Measurements from ENCODE around the gene UBE2N. TPM values are rescaled to one million over a fixed set of nuclear protein-coding genes. Genes with fewer than 3 reads are reported as not detected.

UBE2N gene
- total RNA-seq, 4 donors from 2014 or later, result 22.3 to 55.9 (median 30.8) TPM

DNA sequence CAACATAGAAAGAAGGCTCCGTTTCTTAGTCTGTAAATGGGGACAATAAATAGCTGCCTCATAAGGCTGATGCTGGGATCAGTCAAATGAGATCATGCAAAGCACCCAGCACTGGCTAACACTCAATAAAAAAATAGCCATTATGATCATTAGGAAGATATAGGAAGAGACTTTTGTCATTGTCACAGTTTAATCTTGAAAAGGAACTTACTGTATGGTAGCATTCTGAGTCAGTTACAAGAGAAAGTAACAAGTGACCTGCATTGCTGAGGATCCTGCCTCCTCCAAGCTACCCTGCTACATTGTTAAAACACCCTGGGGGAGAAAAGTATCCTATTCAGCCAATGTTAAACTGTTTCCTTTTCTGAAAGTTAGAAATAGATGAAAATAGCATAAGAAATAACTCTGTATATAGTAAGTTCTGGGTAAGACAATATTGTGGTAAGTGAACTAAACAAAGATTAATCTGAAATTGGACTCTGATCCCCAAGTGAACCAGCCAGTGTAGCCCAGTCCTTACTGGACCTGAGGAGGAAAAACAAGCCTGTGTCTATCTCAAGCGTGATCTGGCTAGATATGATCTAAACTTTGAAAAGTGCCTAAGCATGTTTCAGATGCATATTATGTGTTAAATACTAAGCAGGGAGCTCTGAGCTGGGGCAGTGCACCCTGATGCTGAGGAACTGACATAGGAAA is 67.6 kb downstream of the UBE2N start:
- Histone ChIP-seq H3K4me1 (peaks cover 14 to 16% of the 10 kb centered on the region in 2 donors), H3K36me3 (no peaks in the 10 kb centered on the region), H3K4me3 (replicated peaks in 1 of 3) (no peak overlapping the region), H3K27ac (no peak overlapping the region), H3K27me3 (no peaks in the 10 kb centered on the region), H3K9me3 (no peaks in the 10 kb centered on the region)
- DNase-seq, result no peak
- no peak for TF ChIP-seq POLR2A (IDR thresholded peaks at IDR 0.05)
- TF ChIP-seq, protein P1, sequence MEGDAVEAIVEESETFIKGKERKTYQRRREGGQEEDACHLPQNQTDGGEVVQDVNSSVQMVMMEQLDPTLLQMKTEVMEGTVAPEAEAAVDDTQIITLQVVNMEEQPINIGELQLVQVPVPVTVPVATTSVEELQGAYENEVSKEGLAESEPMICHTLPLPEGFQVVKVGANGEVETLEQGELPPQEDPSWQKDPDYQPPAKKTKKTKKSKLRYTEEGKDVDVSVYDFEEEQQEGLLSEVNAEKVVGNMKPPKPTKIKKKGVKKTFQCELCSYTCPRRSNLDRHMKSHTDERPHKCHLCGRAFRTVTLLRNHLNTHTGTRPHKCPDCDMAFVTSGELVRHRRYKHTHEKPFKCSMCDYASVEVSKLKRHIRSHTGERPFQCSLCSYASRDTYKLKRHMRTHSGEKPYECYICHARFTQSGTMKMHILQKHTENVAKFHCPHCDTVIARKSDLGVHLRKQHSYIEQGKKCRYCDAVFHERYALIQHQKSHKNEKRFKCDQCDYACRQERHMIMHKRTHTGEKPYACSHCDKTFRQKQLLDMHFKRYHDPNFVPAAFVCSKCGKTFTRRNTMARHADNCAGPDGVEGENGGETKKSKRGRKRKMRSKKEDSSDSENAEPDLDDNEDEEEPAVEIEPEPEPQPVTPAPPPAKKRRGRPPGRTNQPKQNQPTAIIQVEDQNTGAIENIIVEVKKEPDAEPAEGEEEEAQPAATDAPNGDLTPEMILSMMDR (IDR thresholded peaks at IDR 0.05), result no peak
- WGBS, 2 donors, result 86 to 90% methylated on average over 2 of the region's 2 CpGs
- intact Hi-C loops (cut with DNase I), result no loop called here

DNA sequence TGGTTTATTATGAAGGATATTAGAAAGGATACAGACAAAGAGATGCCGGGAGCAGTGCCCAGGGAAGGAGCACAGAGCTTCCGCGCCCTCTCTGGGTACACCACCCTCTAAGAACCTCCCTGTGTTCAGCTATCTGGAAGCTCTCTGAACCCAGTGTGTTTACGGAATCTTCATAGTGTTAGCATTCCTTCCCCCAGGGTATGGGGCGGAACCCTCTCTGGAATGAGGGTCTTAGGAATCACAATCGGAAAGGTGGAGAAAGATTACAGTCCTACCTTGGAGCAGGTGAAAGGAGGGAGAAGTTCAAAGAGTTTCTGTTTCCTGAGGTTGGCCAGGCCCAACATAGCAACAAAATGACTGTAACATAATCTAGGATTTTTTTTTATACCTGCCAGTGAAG is 70.8 kb downstream of the UBE2N start:
- no peaks in the 10 kb centered on the region for H3K27me3 ChIP-seq
- H3K36me3 ChIP-seq, result no peaks in the 10 kb centered on the region
- no peaks in the 10 kb centered on the region for H3K9me3 ChIP-seq
- 96 to 100% methylated on average over 6 of the region's 6 CpGs for WGBS, 2 donors
- H3K4me1 ChIP-seq, result peaks cover 2 to 3% of the 10 kb centered on the region in 2 donors
- DNase-seq, result no peak
- no peak overlapping the region for H3K27ac ChIP-seq
- intact Hi-C loops (cut with DNase I), result no loop called here
- TF ChIP-seq, protein P1 (IDR thresholded peaks at IDR 0.05), result no peak
- no peak for TF ChIP-seq POLR2A (IDR thresholded peaks at IDR 0.05)
- no peak overlapping the region for H3K4me3 ChIP-seq (replicated peaks in 1 of 3)

DNA sequence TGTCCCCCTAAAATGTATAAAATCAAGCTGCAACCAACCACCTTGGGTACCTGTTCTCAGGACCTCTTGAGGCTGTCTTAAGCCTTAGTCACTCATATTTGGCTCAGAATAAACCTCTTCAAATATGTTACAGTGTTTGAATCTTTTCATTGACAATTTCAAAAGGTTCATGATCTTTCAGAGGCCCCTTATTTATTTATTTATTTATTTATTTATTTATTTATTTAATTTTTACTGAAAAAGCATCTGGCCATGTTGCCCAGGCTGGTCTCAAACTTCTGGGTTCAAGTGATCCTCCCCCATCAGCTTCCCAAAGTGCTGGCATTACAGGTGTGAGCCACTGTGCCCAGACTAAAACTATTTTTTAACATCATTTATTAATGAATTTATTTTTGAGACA is 72.2 kb downstream of the UBE2N start:
- H3K4me1 ChIP-seq, result peaks cover 0 to under 1% of the 10 kb centered on the region in 2 donors
- no peak overlapping the region for H3K4me3 ChIP-seq (replicated peaks in 1 of 3)
- no peak for TF ChIP-seq POLR2A (IDR thresholded peaks at IDR 0.05)
- TF ChIP-seq, protein P1 (IDR thresholded peaks at IDR 0.05), result no peak
- intact Hi-C loops (cut with DNase I), result no loop called here
- H3K9me3 ChIP-seq, result no peaks in the 10 kb centered on the region
- no peaks in the 10 kb centered on the region for H3K27me3 ChIP-seq
- no peak overlapping the region for H3K27ac ChIP-seq
- DNase-seq, result no peak
- no peaks in the 10 kb centered on the region for H3K36me3 ChIP-seq

DNA sequence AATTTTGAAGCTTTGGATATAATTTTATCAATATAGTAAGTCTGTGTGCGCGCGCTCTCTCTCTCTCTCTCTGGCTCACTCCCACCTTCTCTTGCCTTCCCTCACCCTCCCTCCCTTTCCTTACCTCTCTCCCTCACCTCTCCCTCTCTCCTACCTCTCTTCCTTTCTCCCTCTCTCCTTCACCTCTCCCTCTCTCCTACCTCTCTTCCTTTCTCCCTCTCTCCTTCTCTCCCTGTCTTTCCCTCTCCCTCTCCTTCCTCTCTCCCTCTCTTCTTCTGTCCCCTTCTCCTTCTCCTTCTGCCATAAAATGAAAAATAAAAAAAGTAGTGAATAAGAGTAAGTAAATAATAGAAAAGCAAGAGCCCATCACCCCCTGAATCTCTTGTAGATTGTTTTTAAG is 73.0 kb downstream of the UBE2N start:
- no peaks in the 10 kb centered on the region for H3K27me3 ChIP-seq
- H3K9me3 ChIP-seq, result no peaks in the 10 kb centered on the region
- TF ChIP-seq, protein P1 (IDR thresholded peaks at IDR 0.05), result no peak
- TF ChIP-seq POLR2A (IDR thresholded peaks at IDR 0.05), result no peak
- no peak for DNase-seq
- H3K4me3 ChIP-seq (replicated peaks in 1 of 3), result no peak overlapping the region
- intact Hi-C loops (cut with DNase I), result no loop called here
- 95 to 97% methylated on average over 3 of the region's 3 CpGs for WGBS, 2 donors
- no peaks in the 10 kb centered on the region for H3K36me3 ChIP-seq
- no peak overlapping the region for H3K27ac ChIP-seq
- H3K4me1 ChIP-seq, result peaks cover 6 to 7% of the 10 kb centered on the region in 2 donors

DNA sequence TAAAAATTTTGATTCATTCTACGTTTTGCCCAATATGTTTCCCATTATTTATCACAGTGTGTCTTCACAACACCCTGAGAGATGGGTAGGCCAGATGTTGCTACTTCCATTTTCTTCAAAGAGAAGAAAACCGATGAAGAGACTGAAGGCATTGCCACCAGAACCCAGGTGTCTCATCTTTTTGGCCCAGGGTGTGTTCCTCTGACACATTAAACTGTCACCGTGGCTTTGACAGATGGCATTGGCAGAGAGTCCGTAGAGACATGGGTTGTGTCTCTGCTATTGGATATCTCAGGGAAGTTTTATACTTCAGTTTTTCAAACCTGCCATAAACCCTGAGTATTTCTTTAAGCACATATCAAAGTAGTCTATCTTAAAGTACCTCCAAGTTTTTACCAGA is 75.3 kb downstream of the UBE2N start:
- Histone ChIP-seq H3K27me3 (no peaks in the 10 kb centered on the region), H3K27ac (no peak overlapping the region), H3K9me3 (no peaks in the 10 kb centered on the region), H3K4me1 (peaks cover 18 to 29% of the 10 kb centered on the region in 2 donors), H3K36me3 (no peaks in the 10 kb centered on the region), H3K4me3 (replicated peaks in 1 of 3) (no peak overlapping the region)
- intact Hi-C loops (cut with DNase I), result no loop called here
- TF ChIP-seq, protein P1 (IDR thresholded peaks at IDR 0.05), result no peak
- TF ChIP-seq POLR2A (IDR thresholded peaks at IDR 0.05), result no peak
- 88 to 93% methylated on average over 4 of the region's 4 CpGs for WGBS, 2 donors
- DNase-seq, result no peak

All from thyroid gland (tissue), 4 donors.